SK-N-SH (cell line): ENCODE data around the gene TMEM50B. TPM values are rescaled to one million over a fixed set of nuclear protein-coding genes. Genes with fewer than 3 reads are reported as not detected.

ENCODE experiments used
- FOXJ3 ChIP-seq: sonication (generic); formaldehyde crosslinking; IDR thresholded peaks from 2 replicates; pipeline ENCODE4 v1.5.1; 2020; ENCODE audit warnings: mild to moderate bottlenecking, missing genetic modification reagents
- FOXM1 ChIP-seq: IDR thresholded peaks from 2 replicates; pipeline ENCODE4 v1.4.0; 2012; ENCODE audit warnings: low read depth, mild to moderate bottlenecking
- RXRA ChIP-seq: IDR thresholded peaks from 2 replicates; pipeline ENCODE4 v1.4.0; 2012; ENCODE audit warnings: low read depth, mild to moderate bottlenecking, borderline replicate concordance
- TAF1 ChIP-seq: IDR thresholded peaks from 2 replicates; pipeline ENCODE4 v1.6.1; 2012; ENCODE audit warnings: low read depth, mild to moderate bottlenecking, low read length, moderate library complexity, borderline replicate concordance
- TCF12 ChIP-seq: IDR thresholded peaks from 2 replicates; pipeline ENCODE4 v1.4.0; 2012
- TEAD4 ChIP-seq: IDR thresholded peaks from 2 replicates; pipeline ENCODE4 v1.4.0; 2012; ENCODE audit warnings: mild to moderate bottlenecking, borderline replicate concordance; ENCODE audit not compliant: insufficient read depth
- polyA plus RNA-seq, 3 experiments: library from polyadenylated mRNA; depleted of rRNA; stranded (reverse); fragments of >200 nt; gene quantifications; 2 replicates each; pipeline ENCODE4 v1.2.3, GENCODE V29; 2012

TMEM50B gene
- polyA plus RNA-seq, 1 of the 3 experiments (the other 2 are of a cell fraction) = 27.3 TPM

DNA sequence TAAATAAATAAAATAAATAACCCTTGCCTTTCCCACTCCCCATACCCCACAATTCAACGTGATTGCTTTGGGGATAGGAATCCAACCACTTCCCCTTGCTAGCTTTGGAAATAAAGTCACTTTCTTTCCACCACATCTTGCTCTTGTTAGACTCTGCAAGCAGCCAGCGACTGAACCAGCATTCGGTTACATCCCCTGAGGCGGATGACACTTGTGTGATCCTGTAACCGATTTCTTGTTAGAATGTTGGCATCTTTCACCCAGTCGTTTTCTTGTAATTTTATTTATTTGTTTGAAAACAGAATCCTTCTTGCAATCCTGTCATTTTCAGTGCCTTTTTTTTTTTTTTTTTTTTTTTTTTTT is 78.2 kb downstream of the TMEM50B start (continued):
- TF ChIP-seq TEAD4 (no peak), RXRA (no peak), TCF12 (no peak), TAF1 (no peak), FOXJ3 (CRISPR knock-in tag) (no peak), FOXM1 (no peak)

Other genes starting within 250 kb of the TMEM50B start
- 19.8 and 20.1 TPM in 2 replicates for gene IL10RB, start 213.6 kb downstream of the TMEM50B start, polyA plus RNA-seq (2012; rRNA removed)
- gene IFNAR1, start 155.0 kb downstream of the TMEM50B start, polyA plus RNA-seq (2012; rRNA removed) = 7.9 and 12.2 TPM in 2 replicates
- 92.4 and 126 TPM in 2 replicates for gene IFNGR2, start 76.6 kb downstream of the TMEM50B start, polyA plus RNA-seq (2012; rRNA removed)
- gene DNAJC28, start 11.7 kb upstream of the TMEM50B start, polyA plus RNA-seq (2012; rRNA removed) = 0.58 and 0.88 TPM in 2 replicates
- gene GART, start 62.1 kb upstream of the TMEM50B start, polyA plus RNA-seq (2012; rRNA removed) = 17.3 and 26.8 TPM in 2 replicates
- 45.9 and 57.4 TPM in 2 replicates for gene SON, start 63.1 kb upstream of the TMEM50B start, polyA plus RNA-seq (2012; rRNA removed)
- gene DONSON, start 108.7 kb upstream of the TMEM50B start, polyA plus RNA-seq (2012; rRNA removed) = 17.3 and 20.6 TPM in 2 replicates
- gene CRYZL1, start 161.8 kb upstream of the TMEM50B start, polyA plus RNA-seq (2012; rRNA removed) = 26.3 and 45.9 TPM in 2 replicates
- 27.8 and 31.3 TPM in 2 replicates for gene ITSN1, start 162.5 kb upstream of the TMEM50B start, polyA plus RNA-seq (2012; rRNA removed)